DMS153 (cell line): ENCODE data around the gene ALCAM.
"Not testable (repeated sequence)": the region's sequence is repeated elsewhere in the genome, so short reads cannot be mapped to it uniquely, and the experiment has no call there.

Source experiments
- DNase-seq: peaks from one replicate; lab custom pipeline; 2025; lab: John Stamatoyannopoulos, UW

Gene ALCAM

GRCh38 chr3:105389759-105390158 lies 23.1 kb downstream of the ALCAM start:
- DNase-seq = not testable (repeated sequence)

GRCh38 chr3:105392598-105392997 lies 25.9 kb downstream of the ALCAM start:
- not testable (repeated sequence) for DNase-seq

GRCh38 chr3:105394177-105394576 lies 27.5 kb downstream of the ALCAM start:
- no peak for DNase-seq

- DNase-seq = no peak
Observed at GRCh38 chr3:105397974-105398373, 31.3 kb downstream of the ALCAM start.

GRCh38 chr3:105398437-105398836 lies 31.7 kb downstream of the ALCAM start:
- no peak for DNase-seq

- DNase-seq = no peak
Observed at GRCh38 chr3:105399062-105399461, 32.4 kb downstream of the ALCAM start.

GRCh38 chr3:105399611-105400010 lies 32.9 kb downstream of the ALCAM start:
- no peak for DNase-seq

GRCh38 chr3:105401254-105401653 lies 34.5 kb downstream of the ALCAM start:
- no peak for DNase-seq

GRCh38 chr3:105401691-105402149 lies 35.0 kb downstream of the ALCAM start:
- no peak for DNase-seq

- no peak for DNase-seq
Observed at GRCh38 chr3:105402287-105402801, 35.6 kb downstream of the ALCAM start.

- not testable (repeated sequence) for DNase-seq
Observed at GRCh38 chr3:105403034-105403433, 36.3 kb downstream of the ALCAM start.

- no peak for DNase-seq
Observed at GRCh38 chr3:105406268-105406667, 39.6 kb downstream of the ALCAM start.

GRCh38 chr3:105409364-105409763 lies 42.7 kb downstream of the ALCAM start:
- DNase-seq = no peak

GRCh38 chr3:105413343-105413887 lies 46.7 kb downstream of the ALCAM start:
- DNase-seq = no peak

- no peak for DNase-seq
Observed at GRCh38 chr3:105414841-105415240, 48.1 kb downstream of the ALCAM start.

GRCh38 chr3:105415951-105416350 lies 49.2 kb downstream of the ALCAM start:
- no peak for DNase-seq

- DNase-seq = no peak
Observed at GRCh38 chr3:105417525-105418289, 51.0 kb downstream of the ALCAM start.

- DNase-seq = no peak
Observed at GRCh38 chr3:105422645-105423044, 55.9 kb downstream of the ALCAM start.

- DNase-seq = no peak
Observed at GRCh38 chr3:105423397-105423796, 56.7 kb downstream of the ALCAM start.

GRCh38 chr3:105424412-105425152 lies 57.9 kb downstream of the ALCAM start:
- no peak for DNase-seq

GRCh38 chr3:105425153-105425502 lies 58.4 kb downstream of the ALCAM start:
- no peak for DNase-seq

- no peak for DNase-seq
Observed at GRCh38 chr3:105427332-105427731, 60.6 kb downstream of the ALCAM start.
